Small intestine (tissue), 7 donors: ENCODE measurements around the gene PHF21A. TPM values are rescaled to one million over a fixed set of nuclear protein-coding genes. Genes with fewer than 3 reads are reported as not detected.

Experiments used
- DNase-seq, 2 donors: peaks; one replicate each; pipeline versions ENCODE4 v3.0.0 to v3.0.0-alpha.2; 2013
- FAIRE-seq: peaks from 2 replicates; lab custom pipeline; 2012; peaks lifted over from hg19 to GRCh38; lab: Jason Lieb, UNC
- H3K27ac ChIP-seq, 3 donors: one replicate each; pipeline ENCODE4 v1.5.1; 2013; ENCODE audit warnings: low read length in 2 of 3, mild to moderate bottlenecking in 2 of 3, control low read depth in 1 of 3, inconsistent platforms in 1 of 3, low read depth in 1 of 3, moderate library complexity in 1 of 3
- H3K27me3 ChIP-seq, 3 donors: one replicate each; pipeline ENCODE4 v1.6.1; 2013; ENCODE audit warnings: low read length in 3 of 3, inconsistent platforms in 1 of 3; ENCODE audit not compliant: control insufficient read depth in 3 of 3, insufficient read depth in 3 of 3
- H3K36me3 ChIP-seq, 3 donors: one replicate each; pipeline ENCODE4 v1.6.1; 2013; ENCODE audit warnings: low read length in 3 of 3, inconsistent platforms in 1 of 3, low read depth in 1 of 3, mild to moderate bottlenecking in 1 of 3, moderate library complexity in 1 of 3; ENCODE audit not compliant: control insufficient read depth in 3 of 3, insufficient read depth in 2 of 3
- H3K4me1 ChIP-seq, 3 donors: one replicate each; pipeline ENCODE4 v1.6.1; 2013; ENCODE audit warnings: low read length in 2 of 3, inconsistent platforms in 1 of 3, low read depth in 1 of 3, mild to moderate bottlenecking in 1 of 3, moderate library complexity in 1 of 3; ENCODE audit not compliant: control insufficient read depth in 3 of 3, insufficient read depth in 2 of 3
- H3K4me3 ChIP-seq, 3 donors: one replicate each; pipeline ENCODE4 v1.5.1; 2013; ENCODE audit warnings: low read length in 3 of 3, control low read depth in 1 of 3, inconsistent platforms in 1 of 3, low read depth in 1 of 3, mild to moderate bottlenecking in 1 of 3, moderate library complexity in 1 of 3
- H3K9me3 ChIP-seq, 2 donors: one replicate each; pipeline ENCODE4 v1.6.1; 2013; ENCODE audit warnings: low read depth in 1 of 2, low read length in 1 of 2; ENCODE audit not compliant: control insufficient read depth in 2 of 2, insufficient read depth in 1 of 2
- WGBS, 3 donors: extraction: QIAGEN DNeasy Blood & Tissue Kit; methylation state at CpG; one replicate each; pipeline ENCODE4 v1.1.7; 2013; 5-methylcytosine and 5-hydroxymethylcytosine counted together
- polyA plus RNA-seq, 4 donors: library from polyadenylated mRNA; stranded (reverse) in 3 of 4; unstranded in 1 of 4; fragments of 200-250 nt in 3 of 4; fragments of 120-200 nt in 1 of 4; gene quantifications; one replicate each; pipeline versions ENCODE4 v1.2.1 to v1.2.3, GENCODE V29; 2013
- donor health status: healthy with polysubstance abuse.
- donor health status: control.
- donor health status: control.
- donor health status: Bipolar disorder and iron deficiency.
- donor health status: healthy.

PHF21A gene
- polyA plus RNA-seq, 4 donors = 4.9 to 22.6 (median 7.7) TPM

DNA sequence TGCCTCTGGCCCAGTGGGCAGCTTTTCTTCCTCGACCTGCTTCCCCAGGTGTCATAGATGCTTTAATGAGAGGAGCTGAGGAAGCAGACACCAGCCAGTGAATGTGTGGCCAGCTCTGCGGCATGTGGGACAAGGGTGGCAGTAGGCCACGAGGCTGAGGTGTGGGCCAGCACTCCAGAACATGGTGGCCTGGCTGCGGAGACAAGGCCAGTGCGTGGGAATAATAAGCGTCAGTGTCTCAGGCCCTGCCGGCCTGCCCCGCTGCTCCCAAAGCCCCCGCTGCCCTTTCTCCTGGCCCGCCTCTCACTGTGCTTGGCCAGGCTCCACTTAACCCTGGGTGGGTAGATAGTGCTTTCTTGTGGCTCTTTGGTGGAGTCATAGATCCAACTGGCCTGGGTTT is 233.7 kb downstream of the PHF21A start:
- FAIRE-seq (no peak), DNase-seq (no peak)
- H3K4me3 ChIP-seq = no peak overlapping the region
- H3K36me3 ChIP-seq = peaks cover 0 to 11% (median 0%) of the 10 kb centered on the region in 3 donors
- WGBS, 3 donors = 89 to 93% (median 90%) methylated on average over 10 of the region's 10 CpGs
- H3K4me1 ChIP-seq = peaks cover 0 to 4% (median 0%) of the 10 kb centered on the region in 3 donors
- no peak overlapping the region for H3K27ac ChIP-seq
- H3K9me3 ChIP-seq = no peaks in the 10 kb centered on the region
- peaks cover 0 to 20% (median 0%) of the 10 kb centered on the region in 3 donors for H3K27me3 ChIP-seq

DNA sequence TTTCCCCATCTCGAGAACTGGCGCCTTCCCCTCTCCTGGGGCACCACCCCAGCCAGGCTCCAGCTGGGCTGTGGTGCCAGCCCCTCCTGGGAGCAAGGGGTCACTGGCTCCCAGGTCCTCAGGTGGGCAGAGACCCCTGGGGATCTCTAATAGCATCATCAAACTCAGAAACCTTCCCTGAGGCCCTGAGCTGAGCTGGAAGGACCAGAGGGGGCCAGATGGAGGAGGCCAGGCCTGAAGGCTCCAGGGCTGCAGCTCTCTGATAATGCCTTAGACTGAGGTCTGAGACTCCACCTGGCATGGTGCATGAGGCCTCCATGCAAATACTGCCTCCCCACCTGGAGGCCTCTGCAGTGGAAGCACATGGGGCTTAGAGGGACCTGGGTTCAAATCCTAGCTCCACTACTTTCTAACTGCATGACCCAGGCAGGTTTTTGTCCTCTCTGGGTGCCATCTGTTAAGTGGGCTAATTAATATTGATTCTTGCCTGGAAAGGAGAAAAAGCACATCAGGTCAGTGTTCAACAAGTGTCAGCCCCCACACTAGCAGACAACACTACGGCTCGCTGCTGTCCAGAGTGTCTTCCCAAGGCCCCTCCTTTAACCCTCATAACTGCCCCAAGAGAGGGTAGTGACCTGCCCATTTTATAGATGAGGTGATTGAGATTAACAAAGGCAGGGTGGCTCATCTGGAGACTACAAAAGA is 234.3 kb downstream of the PHF21A start:
- WGBS, 3 donors = 83 to 91% (median 88%) methylated on average over 4 of the region's 4 CpGs
- peaks cover 0 to 20% (median 0%) of the 10 kb centered on the region in 3 donors for H3K27me3 ChIP-seq
- H3K36me3 ChIP-seq = peaks cover 0 to 17% (median 0%) of the 10 kb centered on the region in 3 donors
- DNase-seq (no peak), FAIRE-seq (no peak)
- H3K9me3 ChIP-seq = no peaks in the 10 kb centered on the region
- H3K4me1 ChIP-seq = peaks cover 0 to 4% (median 0%) of the 10 kb centered on the region in 3 donors
- no peak overlapping the region for H3K27ac ChIP-seq
- H3K4me3 ChIP-seq = no peak overlapping the region

DNA sequence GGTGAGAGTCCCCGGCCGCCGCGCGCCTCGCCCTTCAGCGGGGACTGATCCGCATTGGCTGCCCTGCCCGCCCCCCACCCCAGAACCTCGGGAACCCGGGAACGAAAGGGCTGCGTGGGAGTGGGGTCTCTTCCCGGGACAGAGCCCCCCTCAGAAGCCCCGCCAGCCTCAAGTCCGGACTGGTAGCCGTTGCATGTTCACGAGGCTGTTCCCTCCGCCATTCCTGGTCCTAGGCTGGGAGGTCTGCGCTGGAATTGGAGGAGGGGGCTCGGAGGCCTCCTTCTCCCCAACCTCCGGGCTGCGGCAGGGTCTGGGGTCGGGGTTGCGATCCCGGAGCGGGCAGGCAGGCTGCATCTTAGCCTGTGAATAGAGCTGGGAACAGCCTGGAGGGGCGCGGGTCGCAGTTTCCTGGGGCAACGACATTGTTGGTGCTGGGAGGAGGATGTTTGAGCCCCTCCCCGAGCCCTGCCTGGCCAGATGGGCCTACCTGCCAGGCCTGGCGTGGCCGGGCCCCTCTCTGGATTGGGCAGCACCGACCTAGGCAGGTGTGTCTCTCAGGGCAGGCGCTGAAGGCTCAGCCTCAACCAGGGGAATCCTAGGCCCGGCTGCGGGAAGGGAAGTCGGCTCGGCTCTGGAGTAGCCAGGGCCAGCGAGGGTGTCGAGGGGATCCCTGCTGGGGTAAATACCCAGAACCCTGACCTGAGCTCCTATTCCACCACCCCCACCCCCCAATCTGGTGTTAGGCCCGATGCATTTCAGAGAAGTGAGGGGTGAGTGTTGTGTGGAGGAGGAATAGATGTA is 235.1 kb downstream of the PHF21A start:
- Histone ChIP-seq H3K4me3 (peak overlapping the region in 2 of 3 donors; percentile 36 to 45), H3K27ac (no peak overlapping the region), H3K27me3 (peaks cover 0 to 20% (median 0%) of the 10 kb centered on the region in 3 donors), H3K36me3 (peaks cover 2 to 26% (median 6%) of the 10 kb centered on the region in 3 donors), H3K4me1 (peaks cover 0 to 4% (median 0%) of the 10 kb centered on the region in 3 donors), H3K9me3 (no peaks in the 10 kb centered on the region)
- DNase-seq = no peak
- FAIRE-seq = no peak
- WGBS, 3 donors = 14 to 21% (median 16%) methylated on average over 37 to 43 of the region's 43 CpGs

DNA sequence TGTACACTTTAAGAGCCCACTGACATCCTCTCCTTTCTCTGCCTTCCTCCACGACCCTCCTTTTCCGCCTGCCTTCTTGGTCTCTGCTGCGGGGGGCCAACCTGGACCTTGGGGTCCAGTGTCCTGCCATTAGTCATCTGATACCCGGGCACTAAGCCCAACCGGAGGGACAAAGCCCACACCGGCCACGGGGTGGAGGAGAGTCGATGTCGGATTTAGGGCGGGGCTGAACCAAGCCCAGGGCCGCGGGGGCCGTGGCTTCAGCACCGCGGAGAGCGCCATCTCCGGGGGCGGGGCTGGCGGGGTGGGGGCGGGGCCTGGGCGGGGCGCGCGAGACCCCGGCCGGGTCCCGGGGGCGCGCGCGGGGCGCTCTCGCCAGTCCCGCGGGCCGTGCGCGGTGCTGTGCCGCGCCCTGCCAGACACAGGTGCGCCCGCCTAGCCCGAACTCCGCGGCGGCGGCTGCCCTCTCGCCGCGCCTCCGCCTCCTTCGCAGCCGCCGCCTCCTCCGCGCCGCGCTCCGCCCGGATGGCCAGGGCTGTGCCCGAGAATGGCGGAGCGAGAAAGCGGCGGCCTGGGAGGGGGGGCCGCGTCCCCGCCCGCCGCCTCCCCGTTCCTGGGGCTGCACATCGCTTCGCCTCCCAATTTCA is 235.9 kb downstream of the PHF21A start, which contains the start of gene MAPK8IP1:
Gene MAPK8IP1 (plus strand): TSS at position 378 of the 647 bp plus-strand sequence. CDS start 170 bp downstream, at position 548.
- H3K27me3 ChIP-seq = peaks cover 0 to 16% (median 0%) of the 10 kb centered on the region in 3 donors
- H3K4me1 ChIP-seq = peaks cover 0 to 4% (median 0%) of the 10 kb centered on the region in 3 donors
- H3K9me3 ChIP-seq = no peaks in the 10 kb centered on the region
- DNase-seq = peak; percentile 53 to 75
- FAIRE-seq = no peak
- H3K27ac ChIP-seq = no peak within 1 kb of the TSS
- peaks cover 4 to 33% (median 6%) of the 10 kb centered on the region in 3 donors for H3K36me3 ChIP-seq
- WGBS, 3 donors = 2 to 3% (median 3%) methylated on average over 35 to 73 of the region's 73 CpGs
- H3K4me3 ChIP-seq = peak within 1 kb of the TSS; percentile 36 to 45 (median 36)

DNA sequence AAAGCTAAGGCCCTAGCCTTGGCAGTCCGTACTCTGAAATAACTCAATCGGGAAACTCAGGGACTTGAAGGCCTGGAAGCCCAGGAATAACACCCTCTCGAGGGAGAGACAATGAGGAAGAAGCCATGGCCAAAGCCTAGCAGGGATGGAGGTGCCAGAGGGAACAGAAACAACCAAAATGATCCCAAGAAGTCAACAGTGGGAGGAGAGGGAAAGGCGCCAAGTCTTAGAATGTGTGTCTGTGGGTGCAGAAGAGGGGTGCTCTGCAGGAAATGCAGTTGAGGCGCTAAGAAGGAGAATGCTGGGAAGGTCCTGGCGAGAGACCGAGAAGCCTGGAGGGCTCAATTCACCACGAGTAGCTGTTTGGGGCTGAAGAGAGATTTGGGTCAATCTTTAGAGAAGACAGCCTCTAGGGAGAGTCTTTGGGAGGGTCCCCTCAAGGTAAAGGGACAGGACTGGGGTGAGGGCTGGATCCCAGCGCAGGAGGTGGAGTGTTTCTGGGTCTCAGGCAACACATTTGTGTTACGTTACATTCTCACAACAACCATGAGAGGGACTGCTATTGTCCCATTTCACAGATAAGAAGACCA is 236.6 kb downstream of the PHF21A start:
- H3K9me3 ChIP-seq = no peaks in the 10 kb centered on the region
- 87 to 89% (median 87%) methylated on average over 10 of the region's 10 CpGs for WGBS, 3 donors
- FAIRE-seq (no peak), DNase-seq (no peak)
- H3K27ac ChIP-seq = no peak overlapping the region
- H3K4me1 ChIP-seq = peaks cover 0 to 4% (median 0%) of the 10 kb centered on the region in 3 donors
- peak overlapping the region in 1 of 3 donors; percentile 26 for H3K4me3 ChIP-seq
- H3K27me3 ChIP-seq = peaks cover 0 to 16% (median 0%) of the 10 kb centered on the region in 3 donors
- peaks cover 4 to 35% (median 6%) of the 10 kb centered on the region in 3 donors for H3K36me3 ChIP-seq

Other genes starting within 250 kb of the PHF21A start
- gene MAPK8IP1, start 235.8 kb downstream of the PHF21A start, polyA plus RNA-seq = 1 to 10 TPM; 1.3 to 6.1 (median 1.9) TPM
- gene FREY1, start 214.2 kb downstream of the PHF21A start, polyA plus RNA-seq = under 1 TPM in 2 of 4 donors, not detected in 2; 0.18 to 0.19 TPM
- gene PEX16, start 203.6 kb downstream of the PHF21A start, polyA plus RNA-seq = 10 to 100 TPM; 22.1 to 74.0 (median 58.5) TPM
- gene LARGE2, start 198.8 kb downstream of the PHF21A start, polyA plus RNA-seq = 10 to 100 TPM in 1 of 4 donors, 1 to 10 TPM in 1, under 1 TPM in 2; 0.22 to 10.7 (median 1.9) TPM
- gene CREB3L1, start 156.2 kb upstream of the PHF21A start, polyA plus RNA-seq = 10 to 100 TPM; 14.3 to 55.1 (median 26.3) TPM
- gene DGKZ, start 226.0 kb upstream of the PHF21A start, polyA plus RNA-seq = 100 to 1,000 TPM in 2 of 4 donors, 10 to 100 TPM in 2; 41.0 to 122 (median 103) TPM